CD4-positive, alpha-beta T cell treated with Interleukin-1 beta for 1 hour (primary cell): ENCODE results near the gene SPTB.

Experiments used
- DNase-seq, 2 donors: peaks; one replicate each; pipeline ENCODE4 v3.0.0-alpha.2; 2020 to 2022

Gene SPTB

GRCh38 chr14:64743061-64743460 lies 136.6 kb downstream of the SPTB start:
- DNase-seq: no peak

GRCh38 chr14:64741961-64742360 lies 137.7 kb downstream of the SPTB start:
- no peak for DNase-seq

- DNase-seq: no peak
These were observed 138.5 kb downstream of the SPTB start for GRCh38 chr14:64741200-64741599.

DNA sequence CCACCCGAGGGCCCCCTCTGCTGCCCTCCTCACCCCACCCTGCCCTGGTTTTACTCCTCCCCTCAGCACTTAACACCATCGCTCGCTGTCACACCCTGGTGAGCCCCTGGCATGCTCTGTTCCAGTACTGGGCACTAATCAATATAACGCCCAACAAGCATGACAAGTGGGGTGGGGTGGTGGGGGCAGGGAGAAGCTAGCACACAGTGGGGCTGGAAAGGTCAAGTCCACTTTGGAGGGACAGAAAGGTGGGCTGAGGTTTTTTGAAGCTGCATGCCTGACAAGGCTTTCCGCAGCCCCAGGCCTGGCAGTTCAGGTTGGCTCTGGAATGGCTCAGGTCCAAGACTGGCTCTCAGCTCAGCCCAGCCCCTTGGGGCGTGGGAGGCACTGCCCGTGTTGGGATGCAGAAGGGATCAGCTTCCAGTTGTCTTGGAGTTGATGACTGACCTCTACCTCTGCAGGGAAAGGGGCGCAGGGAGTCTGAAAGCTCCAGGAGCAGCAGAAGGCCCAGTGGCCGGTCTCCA lies 141.4 kb downstream of the SPTB start:
- no peak for DNase-seq

DNA sequence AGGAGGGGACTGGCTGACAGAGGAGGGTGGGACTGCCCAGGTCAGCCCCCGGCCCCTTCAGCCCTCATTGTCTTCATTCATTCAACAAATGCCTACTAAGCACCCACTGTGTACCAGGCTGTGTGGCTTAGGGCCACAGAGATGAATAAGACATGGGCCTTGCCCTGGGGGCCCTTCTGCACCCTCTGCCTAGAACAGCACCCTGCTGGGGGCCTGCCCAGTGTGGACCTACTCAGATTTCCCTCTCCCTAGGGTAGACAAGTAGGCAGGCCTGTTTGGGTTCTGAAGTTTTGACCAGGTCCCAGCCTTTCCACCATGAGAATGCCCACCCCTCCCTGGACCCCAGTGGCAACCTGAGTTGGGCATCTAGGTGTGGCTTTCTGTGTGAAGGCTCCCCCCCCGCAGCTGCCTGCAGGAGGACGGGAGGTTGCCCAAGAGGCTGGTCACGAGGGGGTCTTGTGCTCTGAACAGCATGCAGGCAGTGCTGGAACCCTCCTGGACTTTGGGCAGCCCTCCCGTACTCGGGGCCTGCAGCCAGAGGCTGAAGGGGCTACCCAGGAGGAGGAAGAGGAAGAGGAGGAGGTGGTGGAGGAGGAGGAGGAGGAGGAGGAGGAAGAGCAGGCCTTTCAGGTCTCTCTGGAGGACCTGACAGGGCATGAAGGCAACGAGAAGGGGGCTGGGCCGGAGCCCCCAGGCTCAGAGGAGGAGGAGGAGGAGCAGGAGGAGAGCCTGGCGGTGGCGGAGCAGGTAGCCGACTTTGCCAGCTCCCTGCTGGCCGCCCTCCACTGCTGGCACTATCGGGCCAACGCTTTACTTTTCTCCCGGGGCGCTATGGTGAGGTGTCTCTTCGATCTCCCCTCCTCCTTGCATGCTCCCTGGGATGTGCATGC lies 142.1 kb downstream of the SPTB start:
- no peak for DNase-seq

DNA sequence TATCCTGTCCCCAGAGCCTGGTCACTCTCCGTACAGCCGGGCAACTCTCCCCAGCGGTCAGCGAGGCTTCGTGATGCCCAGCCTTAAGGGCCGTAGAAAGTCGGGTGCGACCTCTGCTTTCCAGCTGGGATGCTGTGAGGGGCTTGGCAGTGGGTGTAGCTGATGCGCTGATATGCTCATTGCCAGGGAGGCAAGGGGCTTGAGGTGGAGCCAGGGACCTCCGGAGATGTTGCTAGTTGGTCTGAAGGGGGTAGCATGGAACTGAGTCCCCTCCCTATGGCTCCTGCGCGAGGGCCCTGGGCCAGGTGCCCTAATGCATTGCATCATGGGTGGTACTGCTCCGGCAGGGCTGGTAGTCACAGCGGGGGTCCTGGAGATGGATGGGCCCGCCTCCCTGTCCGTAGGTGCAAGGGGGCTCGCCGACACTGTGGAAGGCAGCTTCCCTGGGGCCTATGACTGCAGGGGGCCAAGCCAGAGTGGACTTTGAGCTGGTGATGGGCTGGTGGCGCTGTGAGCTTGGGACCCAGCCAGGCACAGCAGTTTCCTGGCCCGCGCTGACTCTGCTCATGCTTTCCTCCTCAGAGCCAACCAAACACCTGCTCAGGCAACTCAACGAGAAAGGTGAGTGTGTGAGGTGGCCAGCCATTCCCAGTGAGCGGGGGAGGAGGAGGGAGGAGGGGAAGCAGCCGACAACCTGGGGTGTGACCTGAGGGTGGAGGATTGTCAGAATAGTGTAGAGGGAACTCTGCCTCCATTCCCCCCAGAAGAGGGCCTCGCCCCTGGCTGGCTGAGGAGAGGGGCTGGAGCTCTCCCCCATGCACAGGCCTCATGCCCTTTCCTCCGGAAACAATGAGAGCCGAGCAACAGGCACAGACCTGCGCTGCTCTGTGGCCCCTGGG lies 143.2 kb downstream of the SPTB start:
- DNase-seq: no peak

DNA sequence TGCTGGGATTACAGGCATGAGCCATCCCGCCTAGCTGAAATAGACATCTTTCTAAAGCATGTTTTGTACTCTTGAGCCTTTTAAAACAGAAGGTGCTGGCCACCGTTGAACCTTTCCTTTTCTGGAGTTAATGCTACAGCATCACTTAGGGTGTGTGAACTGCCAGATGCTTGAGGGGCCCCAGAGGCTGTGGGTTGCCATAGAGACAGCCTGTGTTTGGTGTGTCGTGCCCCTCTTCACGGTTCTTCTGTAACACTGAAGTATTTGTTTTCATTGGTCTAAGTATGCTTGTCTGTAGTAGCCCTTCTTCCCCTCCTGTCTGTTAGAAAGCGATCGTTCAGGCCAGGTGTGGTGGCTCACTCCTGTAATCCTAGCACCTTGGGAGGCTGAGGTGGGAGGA lies 144.7 kb downstream of the SPTB start:
- no peak for DNase-seq

GRCh38 chr14:64733899-64734298 lies 145.8 kb downstream of the SPTB start:
- no peak for DNase-seq

GRCh38 chr14:64733321-64733720 lies 146.4 kb downstream of the SPTB start:
- DNase-seq: no peak

- no peak for DNase-seq
These were observed 147.1 kb downstream of the SPTB start for GRCh38 chr14:64732536-64733120.

GRCh38 chr14:64732066-64732465 lies 147.6 kb downstream of the SPTB start:
- DNase-seq: no peak

GRCh38 chr14:64731141-64731581 lies 148.5 kb downstream of the SPTB start:
- DNase-seq: no peak

- DNase-seq: no peak
These were observed 149.0 kb downstream of the SPTB start for GRCh38 chr14:64730681-64731080.

GRCh38 chr14:64730061-64730440 lies 149.7 kb downstream of the SPTB start:
- no peak for DNase-seq

DNA sequence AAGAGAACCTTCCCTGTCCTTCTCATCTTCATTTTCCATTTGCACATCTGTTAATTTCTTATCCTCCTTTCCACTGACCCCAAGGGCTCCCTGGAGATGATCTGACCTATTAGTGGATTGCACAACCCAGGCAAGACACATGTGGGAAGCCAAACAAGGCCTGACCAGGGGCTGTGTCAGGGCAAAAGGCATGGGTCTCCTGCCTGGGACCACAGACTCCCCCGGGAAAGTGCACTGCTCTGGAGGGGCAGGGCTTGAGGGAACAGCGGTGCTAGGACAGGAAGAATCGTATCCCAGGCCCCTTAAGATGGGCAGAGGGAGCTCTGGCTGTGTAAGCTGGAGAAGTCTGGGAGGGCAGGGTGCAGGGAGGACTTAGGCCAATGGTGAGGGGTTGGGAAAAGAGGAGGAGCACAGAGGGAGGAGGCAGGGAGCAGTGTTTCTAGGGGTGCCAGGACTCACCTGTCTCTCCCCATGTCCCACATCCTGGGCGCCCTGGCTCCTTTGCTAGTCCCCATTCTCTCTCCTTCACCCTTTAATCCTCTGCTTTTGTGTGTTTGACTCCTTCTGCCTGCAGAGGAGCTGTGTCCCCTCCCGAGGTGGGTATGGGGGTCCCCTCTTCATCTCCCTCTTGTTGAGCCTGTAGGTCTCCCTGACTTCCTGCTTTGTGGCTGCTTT lies 150.2 kb downstream of the SPTB start:
- no peak for DNase-seq

- DNase-seq: no peak
These were observed 150.9 kb downstream of the SPTB start for GRCh38 chr14:64728856-64729255.

- no peak for DNase-seq
These were observed 151.6 kb downstream of the SPTB start for GRCh38 chr14:64728106-64728505.

GRCh38 chr14:64727551-64728071 lies 152.1 kb downstream of the SPTB start:
- no peak for DNase-seq

GRCh38 chr14:64726585-64726890 lies 153.2 kb downstream of the SPTB start:
- DNase-seq: peak in 1 of 2 donors; percentile 43

DNA sequence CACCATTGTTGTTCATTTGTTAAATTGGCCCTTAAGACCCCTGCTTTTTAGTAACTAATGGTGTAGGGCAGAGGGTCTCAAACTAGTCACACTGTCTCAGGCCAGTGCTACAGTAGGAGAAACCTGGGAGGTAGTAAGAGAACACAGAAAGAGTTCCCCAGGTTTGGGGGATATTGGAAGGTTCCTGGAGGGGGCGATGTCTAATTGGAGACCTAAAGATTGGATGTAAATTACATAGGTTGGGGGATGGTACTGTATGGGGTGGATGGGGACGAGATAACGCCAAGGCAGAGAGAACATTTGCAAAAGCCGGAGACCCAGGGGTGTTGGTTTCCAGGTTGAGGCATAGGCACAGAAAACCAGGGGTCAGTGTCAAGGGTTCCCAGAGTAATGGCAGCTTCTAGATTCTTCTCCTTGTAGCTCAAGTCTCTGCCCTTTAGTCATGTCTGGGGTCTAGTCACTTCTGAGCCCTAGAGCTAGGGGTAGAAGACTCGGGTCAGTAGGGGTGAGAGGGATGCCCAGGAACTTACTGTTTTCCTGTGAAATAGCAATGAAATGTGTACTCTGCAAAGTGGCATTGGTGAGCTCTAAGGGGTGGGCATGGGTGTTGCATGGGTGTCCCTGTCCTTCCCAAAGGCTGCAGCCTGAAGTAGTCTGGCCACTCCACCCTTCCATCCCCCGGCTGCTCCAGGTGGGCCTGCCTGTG lies 153.7 kb downstream of the SPTB start:
- DNase-seq: no peak

GRCh38 chr14:64725261-64725815 lies 154.4 kb downstream of the SPTB start:
- no peak for DNase-seq

DNA sequence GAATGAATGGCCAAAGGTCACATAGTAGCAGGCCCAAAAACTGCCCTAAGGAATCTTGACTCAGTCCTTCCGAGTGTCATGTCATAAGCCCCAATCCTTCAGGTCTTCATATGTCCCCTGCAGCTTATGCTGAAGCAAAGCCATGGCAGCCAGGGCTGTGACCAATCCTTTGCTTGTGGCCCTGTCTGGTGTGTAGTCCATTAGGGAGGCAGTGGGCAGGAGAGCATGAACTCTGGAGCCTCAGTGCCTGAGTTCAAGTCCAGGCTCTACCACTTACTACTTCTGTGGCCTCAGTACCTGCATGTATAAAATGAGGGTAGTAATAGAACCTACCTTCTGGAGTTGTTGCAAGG lies 155.2 kb downstream of the SPTB start:
- DNase-seq: no peak
